Caco-2 (cell line): ENCODE data around the gene ZBTB6. TPM values are rescaled to one million over a fixed set of nuclear protein-coding genes. Genes with fewer than 3 reads are reported as not detected.

Experiments
- BruUV-seq: library from RNA; stranded (reverse); fragments of 400-500 nt; replicated peaks from 2 replicates; lab custom pipeline; 2021; lab: Mats Ljungman, UMichigan
- CTCF ChIA-PET: fragments of 300-600 bp; sonication (Branson Sonifier 250); formaldehyde crosslinking; loops from one replicate; lab custom pipeline; 2022; ENCODE audit warnings: antibody characterized with exemption; lab: Charles Lee
- POLR2A ChIA-PET: fragments of 300-600 bp; sonication (Branson Sonifier 250); formaldehyde crosslinking; loops from one replicate; lab custom pipeline; 2022; ENCODE audit warnings: antibody characterized with exemption; lab: Charles Lee
- DNase-seq, 2 experiments: peaks; one replicate each; pipeline versions ENCODE4 v3.0.0 to v3.0.0-alpha.2; 2020 to 2022
- H3K27me3 ChIP-seq: replicated peaks from 2 replicates; pipeline ENCODE4 v1.6.0; 2011; ENCODE audit warnings: low read length; ENCODE audit not compliant: control insufficient read depth, insufficient read depth
- H3K36me3 ChIP-seq: 2 replicates; pipeline ENCODE4 v1.5.1; 2011; ENCODE audit warnings: low read length; ENCODE audit not compliant: control insufficient read depth, insufficient read depth
- H3K4me1 ChIP-seq: fragments of 250-450 bp; sonication (Bioruptor Pico); 2 replicates; pipeline ENCODE4 v1.5.1; 2020; ENCODE audit warnings: mild to moderate bottlenecking
- H3K4me3 ChIP-seq: 2 replicates; pipeline ENCODE4 v1.5.1; 2011; ENCODE audit warnings: low read depth, mild to moderate bottlenecking, control low read depth, low read length
- H3K9me3 ChIP-seq: fragments of 250-450 bp; sonication (Bioruptor Pico); 2 replicates; pipeline ENCODE4 v1.5.1; 2020; ENCODE audit warnings: mild to moderate bottlenecking, moderate library complexity
- H3K27ac Mint-ChIP-seq: one replicate; pipeline ENCODE4 v1.8.0; 2022; ENCODE audit warnings: mixed read lengths; ENCODE audit not compliant: unreplicated experiment
- H3K27me3 Mint-ChIP-seq: one replicate; pipeline ENCODE4 v1.8.0; 2022; ENCODE audit warnings: mixed read lengths; ENCODE audit not compliant: insufficient read depth, unreplicated experiment
- H3K36me3 Mint-ChIP-seq: one replicate; pipeline ENCODE4 v1.8.0; 2022; ENCODE audit warnings: mild to moderate bottlenecking, mixed read lengths; ENCODE audit not compliant: insufficient read depth, unreplicated experiment
- H3K4me1 Mint-ChIP-seq: one replicate; pipeline ENCODE4 v1.8.0; 2022; ENCODE audit warnings: low read depth, mixed read lengths; ENCODE audit not compliant: unreplicated experiment
- H3K4me3 Mint-ChIP-seq: one replicate; pipeline ENCODE4 v1.8.0; 2022; ENCODE audit warnings: mild to moderate bottlenecking, moderate library complexity, mixed read lengths; ENCODE audit not compliant: unreplicated experiment
- H3K9me3 Mint-ChIP-seq: one replicate; pipeline ENCODE4 v1.8.0; 2022; ENCODE audit warnings: mixed read lengths; ENCODE audit not compliant: unreplicated experiment
- intact Hi-C: fragments of 100-400 bp; cut with micrococcal nuclease; formaldehyde crosslinking; loops from one replicate; pipeline ENCODE4 v1.10.0; 2022; ENCODE audit not compliant: unreplicated experiment
- total RNA-seq: library from RNA; stranded (reverse); gene quantifications from 2 replicates; pipeline ENCODE4 v1.2.3, GENCODE V29; 2022
- TF ChIP-seq, protein P1 (sequence below), 2 experiments: fragments of 200-600 bp in 1 of 2; IDR thresholded peaks; 1 replicate in 1 of 2; 2 replicates in 1 of 2; pipeline versions ENCODE4 v1.5.1 to v1.8.0; 2011 to 2022; ENCODE audit warnings: antibody characterized with exemption in 1 of 2, control low read depth in 1 of 2, inconsistent platforms in 1 of 2, low read depth in 1 of 2, low read length in 1 of 2, mild to moderate bottlenecking in 1 of 2, moderate library complexity in 1 of 2; ENCODE audit not compliant: insufficient read depth in 1 of 2, severe bottlenecking in 1 of 2, unreplicated experiment in 1 of 2

Gene ZBTB6
- total RNA-seq, 1 experiment from 2014 or later, result 7.2 TPM

GRCh38 chr9:122865300-122865699 is 47.8 kb downstream of the ZBTB6 start:
- H3K27me3 Mint-ChIP-seq, result no peaks in the 10 kb centered on the region
- H3K4me1 Mint-ChIP-seq, result no peaks in the 10 kb centered on the region
- POLR2A ChIA-PET, result no interaction called here
- Histone ChIP-seq H3K4me1 (no peaks in the 10 kb centered on the region), H3K36me3 (no peaks in the 10 kb centered on the region), H3K27me3 (no peaks in the 10 kb centered on the region), H3K9me3 (no peaks in the 10 kb centered on the region), H3K4me3 (no peak overlapping the region)
- H3K27ac Mint-ChIP-seq, result no peak overlapping the region
- TF ChIP-seq, protein P1, sequence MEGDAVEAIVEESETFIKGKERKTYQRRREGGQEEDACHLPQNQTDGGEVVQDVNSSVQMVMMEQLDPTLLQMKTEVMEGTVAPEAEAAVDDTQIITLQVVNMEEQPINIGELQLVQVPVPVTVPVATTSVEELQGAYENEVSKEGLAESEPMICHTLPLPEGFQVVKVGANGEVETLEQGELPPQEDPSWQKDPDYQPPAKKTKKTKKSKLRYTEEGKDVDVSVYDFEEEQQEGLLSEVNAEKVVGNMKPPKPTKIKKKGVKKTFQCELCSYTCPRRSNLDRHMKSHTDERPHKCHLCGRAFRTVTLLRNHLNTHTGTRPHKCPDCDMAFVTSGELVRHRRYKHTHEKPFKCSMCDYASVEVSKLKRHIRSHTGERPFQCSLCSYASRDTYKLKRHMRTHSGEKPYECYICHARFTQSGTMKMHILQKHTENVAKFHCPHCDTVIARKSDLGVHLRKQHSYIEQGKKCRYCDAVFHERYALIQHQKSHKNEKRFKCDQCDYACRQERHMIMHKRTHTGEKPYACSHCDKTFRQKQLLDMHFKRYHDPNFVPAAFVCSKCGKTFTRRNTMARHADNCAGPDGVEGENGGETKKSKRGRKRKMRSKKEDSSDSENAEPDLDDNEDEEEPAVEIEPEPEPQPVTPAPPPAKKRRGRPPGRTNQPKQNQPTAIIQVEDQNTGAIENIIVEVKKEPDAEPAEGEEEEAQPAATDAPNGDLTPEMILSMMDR (IDR thresholded peaks at IDR 0.05; ENCODE audit: insufficient read depth in 1 of 2, low read depth in 1 of 2, low read length in 1 of 2, severe bottlenecking in 1 of 2, unreplicated experiment in 1 of 2), result no peak
- CTCF ChIA-PET, result no interaction called here
- H3K9me3 Mint-ChIP-seq, result no peaks in the 10 kb centered on the region
- no peak overlapping the region for H3K4me3 Mint-ChIP-seq
- intact Hi-C loops, result no loop called here
- H3K36me3 Mint-ChIP-seq, result peaks cover 64% of the 10 kb centered on the region
- BruUV-seq, result no TSS peak
- DNase-seq, result no peak

DNA sequence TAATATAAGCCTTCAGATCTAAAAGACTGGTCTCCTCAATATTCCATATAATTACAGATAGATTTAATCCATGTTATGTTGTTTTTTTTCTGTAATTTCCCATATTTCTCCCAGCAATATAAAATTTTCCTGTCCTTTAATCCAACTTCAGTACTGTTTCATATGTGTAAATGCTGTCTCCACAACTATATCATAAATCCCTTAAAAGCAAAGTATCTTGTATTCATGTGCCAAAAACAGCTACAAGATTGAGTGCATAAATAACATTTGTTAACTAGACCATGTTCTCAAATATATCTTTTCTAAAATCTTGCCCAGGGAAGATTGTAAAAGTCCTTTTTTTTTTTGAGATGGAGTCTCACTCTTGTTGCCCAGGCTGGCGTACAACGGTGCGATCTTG is 49.7 kb downstream of the ZBTB6 start:
- H3K9me3 ChIP-seq, result no peaks in the 10 kb centered on the region
- TF ChIP-seq, protein P1 (IDR thresholded peaks at IDR 0.05; ENCODE audit: insufficient read depth in 1 of 2, low read depth in 1 of 2, low read length in 1 of 2, severe bottlenecking in 1 of 2, unreplicated experiment in 1 of 2), result no peak
- no peaks in the 10 kb centered on the region for H3K4me1 ChIP-seq
- Mint-ChIP-seq H3K9me3 (no peaks in the 10 kb centered on the region), H3K4me3 (no peak overlapping the region), H3K4me1 (no peaks in the 10 kb centered on the region), H3K27ac (no peak overlapping the region), H3K27me3 (no peaks in the 10 kb centered on the region), H3K36me3 (peaks cover 67% of the 10 kb centered on the region)
- no peak overlapping the region for H3K4me3 ChIP-seq
- no peaks in the 10 kb centered on the region for H3K27me3 ChIP-seq
- ChIA-PET CTCF (no interaction called here), POLR2A (no interaction called here)
- no peak for DNase-seq
- intact Hi-C loops, result no loop called here
- no TSS peak for BruUV-seq
- H3K36me3 ChIP-seq, result no peaks in the 10 kb centered on the region

- intact Hi-C loops, result no loop called here
- Histone ChIP-seq H3K36me3 (no peaks in the 10 kb centered on the region), H3K9me3 (no peaks in the 10 kb centered on the region), H3K27me3 (no peaks in the 10 kb centered on the region), H3K4me1 (no peaks in the 10 kb centered on the region), H3K4me3 (no peak overlapping the region)
- BruUV-seq, result no TSS peak
- Mint-ChIP-seq H3K9me3 (no peaks in the 10 kb centered on the region), H3K27me3 (no peaks in the 10 kb centered on the region), H3K4me3 (no peak overlapping the region), H3K4me1 (no peaks in the 10 kb centered on the region), H3K27ac (no peak overlapping the region), H3K36me3 (peaks cover 69% of the 10 kb centered on the region)
- TF ChIP-seq, protein P1 (IDR thresholded peaks at IDR 0.05; ENCODE audit: insufficient read depth in 1 of 2, low read depth in 1 of 2, low read length in 1 of 2, severe bottlenecking in 1 of 2, unreplicated experiment in 1 of 2), result no peak
- ChIA-PET POLR2A (no interaction called here), CTCF (no interaction called here)
- no peak for DNase-seq
Observed at GRCh38 chr9:122860319-122861142, 52.6 kb downstream of the ZBTB6 start.

Other genes starting within 250 kb of the ZBTB6 start
- gene OR1L3, start 238.2 kb downstream of the ZBTB6 start, total RNA-seq, result not detected in 2 replicates
- gene OR1L4, start 189.3 kb downstream of the ZBTB6 start, total RNA-seq, result not detected in 2 replicates
- not detected in 2 replicates for gene OR1L6, start 171.0 kb downstream of the ZBTB6 start, total RNA-seq
- gene OR5C1, start 124.4 kb downstream of the ZBTB6 start, total RNA-seq, result not detected in 2 replicates
- not detected in 2 replicates for gene OR1K1, start 113.2 kb downstream of the ZBTB6 start, total RNA-seq
- gene PDCL, start 84.7 kb downstream of the ZBTB6 start, total RNA-seq, result 20.7 and 20.8 TPM in 2 replicates
- gene RC3H2, start 8.0 kb downstream of the ZBTB6 start, total RNA-seq, result 53.8 and 55.5 TPM in 2 replicates
- gene ZBTB26, start 18.2 kb upstream of the ZBTB6 start, total RNA-seq, result 8.7 and 10.3 TPM in 2 replicates
- gene RABGAP1, start 27.7 kb upstream of the ZBTB6 start, total RNA-seq, result 52.1 and 55.4 TPM in 2 replicates
- 0.79 and 2.0 TPM in 2 replicates for gene GPR21, start 120.3 kb upstream of the ZBTB6 start, total RNA-seq